ENCODE measurements around the gene ASPSCR1.

ASPSCR1 gene

DNA sequence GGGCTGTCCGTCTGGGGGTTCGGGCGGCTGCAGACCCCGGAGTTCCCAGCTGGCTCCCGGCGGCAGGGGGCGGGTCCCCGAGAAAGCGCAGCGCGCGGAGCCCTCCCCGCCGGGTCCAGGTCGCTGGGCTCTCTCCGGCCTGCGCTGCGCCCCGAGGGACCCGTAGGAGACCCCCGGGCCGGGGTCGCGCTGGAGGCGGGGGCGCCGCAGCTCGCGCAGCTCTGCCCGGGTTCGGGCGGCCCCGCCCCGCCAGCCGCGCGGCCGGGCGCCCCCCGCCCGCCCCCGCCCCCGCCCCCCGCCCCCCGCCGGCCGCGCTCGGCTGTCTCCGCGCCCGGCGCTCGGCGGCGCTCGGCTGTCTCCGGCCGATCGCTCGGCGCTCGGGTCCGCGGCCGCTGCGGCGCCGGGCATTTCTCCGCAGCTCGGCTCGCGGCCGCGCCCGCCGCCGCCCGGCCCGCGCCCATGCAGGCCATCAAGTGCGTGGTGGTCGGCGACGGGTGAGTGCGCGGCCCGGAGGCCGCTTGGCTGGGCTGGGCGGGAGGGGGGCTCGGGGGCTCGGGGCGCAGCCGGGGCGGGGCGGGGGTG lies 54.0 kb downstream of the ASPSCR1 start, which contains the start of gene RAC3:
Gene RAC3, plus strand, starts transcription at position 376 of the 582 bp plus-strand sequence. Its CDS starts 84 bp downstream, at position 460.
- H4K91ac ChIP-seq (ENCODE audit: low read length) = peak within 1 kb of the TSS; percentile 57
- H2BK15ac ChIP-seq (ENCODE audit: low read depth, poor library complexity, severe bottlenecking) = peak within 1 kb of the TSS; percentile 84
- H2AK5ac ChIP-seq (ENCODE audit: low read length, severe bottlenecking) = no peak within 1 kb of the TSS
- peaks cover 0 to 59% of the 10 kb centered on the region in 2 experiments for H3K36me3 ChIP-seq (ENCODE audit: control insufficient read depth in 1 of 2, insufficient read depth in 2 of 2, low read depth in 1 of 2, low read length in 2 of 2)
- H3K4ac ChIP-seq (ENCODE audit: low read depth in 1 of 2, low read length in 2 of 2) = peak within 1 kb of the TSS; percentile 60 to 68
- H3K9ac ChIP-seq (ENCODE audit: low read length) = peak within 1 kb of the TSS; percentile 38
- H3K14ac ChIP-seq (ENCODE audit: low read length in 2 of 2) = peak within 1 kb of the TSS in 1 of 2 experiments; percentile 80
- H3K4me3 ChIP-seq (ENCODE audit: insufficient read depth in 1 of 2, low read depth in 1 of 2, low read length in 2 of 2) = peak within 1 kb of the TSS; percentile 64 to 79
- DNase-seq = peak; percentile 39
- peak within 1 kb of the TSS in 1 of 2 experiments; percentile 86 for H2BK12ac ChIP-seq (ENCODE audit: low read length in 2 of 2)
- H3K27me3 ChIP-seq (ENCODE audit: control insufficient read depth in 1 of 2, insufficient read depth in 1 of 2, low read length in 2 of 2) = peaks cover 0 to 12% of the 10 kb centered on the region in 2 experiments
- H2AFZ ChIP-seq (ENCODE audit: low read depth, low read length) = peak within 1 kb of the TSS; percentile 88
- peak within 1 kb of the TSS; percentile 96 for H3K4me2 ChIP-seq (ENCODE audit: low read length, poor library complexity, severe bottlenecking)
- H3K18ac ChIP-seq (ENCODE audit: low read depth in 1 of 2, low read length in 2 of 2) = peak within 1 kb of the TSS; percentile 52 to 78
- WGBS = 0% methylated on average over 29 of the region's 96 CpGs
- no peak within 1 kb of the TSS for H3K23ac ChIP-seq (ENCODE audit: low read length in 2 of 2)
- H4K8ac ChIP-seq (ENCODE audit: low read length) = peak within 1 kb of the TSS; percentile 64
- H3K79me1 ChIP-seq (replicated peaks; ENCODE audit: low read length, poor library complexity, severe bottlenecking) = peaks cover 13% of the 10 kb centered on the region
- H3K27ac ChIP-seq (ENCODE audit: low read length, poor library complexity, severe bottlenecking) = no peak within 1 kb of the TSS
- no peak within 1 kb of the TSS for H2BK5ac ChIP-seq (ENCODE audit: low read depth, low read length, poor library complexity, severe bottlenecking)
- no peaks in the 10 kb centered on the region for H3K9me3 ChIP-seq (ENCODE audit: control insufficient read depth, low read length)
- H2BK120ac ChIP-seq (ENCODE audit: low read depth, low read length) = peak within 1 kb of the TSS; percentile 67
- H3K4me1 ChIP-seq (ENCODE audit: control insufficient read depth, insufficient read depth, low read depth, low read length) = peaks cover 24% of the 10 kb centered on the region

DNA sequence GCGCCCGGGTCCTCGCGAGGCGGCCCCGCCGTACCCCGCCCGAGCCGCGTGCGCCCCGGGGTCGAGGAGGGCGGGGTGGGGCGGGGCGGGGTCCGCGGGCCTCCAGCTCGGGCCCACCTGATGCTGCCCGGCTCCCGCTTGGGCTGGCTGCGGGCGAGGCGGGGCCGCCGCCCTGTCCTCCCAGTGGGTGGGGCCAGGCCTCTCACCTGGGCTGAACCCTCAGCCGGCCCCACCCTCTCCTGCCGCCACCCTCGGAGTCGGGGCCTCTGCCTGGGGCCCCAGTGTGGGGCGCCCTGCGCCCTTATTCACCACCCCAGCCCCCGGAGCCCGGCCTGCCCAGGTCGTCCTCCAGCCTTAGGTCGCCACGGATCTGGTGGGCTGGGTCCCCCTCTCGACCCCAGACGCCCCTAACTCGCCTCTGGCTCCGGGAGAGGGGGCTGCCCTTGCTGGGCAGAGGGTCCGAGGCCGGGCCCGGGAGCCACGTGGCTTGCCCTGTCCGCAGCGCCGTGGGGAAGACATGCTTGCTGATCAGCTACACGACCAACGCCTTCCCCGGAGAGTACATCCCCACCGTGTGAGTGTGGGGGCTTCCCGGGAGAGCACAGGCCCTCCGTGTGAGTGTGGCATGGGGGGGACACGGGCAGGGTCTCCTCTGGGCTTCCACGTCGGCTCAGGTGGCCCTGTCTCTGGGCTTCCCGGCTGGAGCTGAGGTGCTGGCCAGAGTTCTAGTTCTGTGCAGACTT lies 54.6 kb downstream of the ASPSCR1 start:
- peak; percentile 13 for DNase-seq
- peak overlapping the region; percentile 62 for H2AFZ ChIP-seq (ENCODE audit: low read depth, low read length)
- peak overlapping the region; percentile 60 to 68 for H3K4ac ChIP-seq (ENCODE audit: low read depth in 1 of 2, low read length in 2 of 2)
- H3K18ac ChIP-seq (ENCODE audit: low read depth in 1 of 2, low read length in 2 of 2) = peak overlapping the region; percentile 52 to 78
- no peak overlapping the region for H2BK5ac ChIP-seq (ENCODE audit: low read depth, low read length, poor library complexity, severe bottlenecking)
- peak overlapping the region; percentile 57 for H4K91ac ChIP-seq (ENCODE audit: low read length)
- no peak overlapping the region for H2BK12ac ChIP-seq (ENCODE audit: low read length in 2 of 2)
- 12% methylated on average over 32 of the region's 59 CpGs for WGBS
- H3K4me3 ChIP-seq (ENCODE audit: insufficient read depth in 1 of 2, low read depth in 1 of 2, low read length in 2 of 2) = peak overlapping the region; percentile 64 to 66
- H2BK15ac ChIP-seq (ENCODE audit: low read depth, poor library complexity, severe bottlenecking) = peak overlapping the region; percentile 84
- peaks cover 29% of the 10 kb centered on the region for H3K4me1 ChIP-seq (ENCODE audit: control insufficient read depth, insufficient read depth, low read depth, low read length)
- peak overlapping the region; percentile 38 for H3K9ac ChIP-seq (ENCODE audit: low read length)
- H3K27ac ChIP-seq (ENCODE audit: low read length, poor library complexity, severe bottlenecking) = no peak overlapping the region
- H3K36me3 ChIP-seq (ENCODE audit: control insufficient read depth in 1 of 2, insufficient read depth in 2 of 2, low read depth in 1 of 2, low read length in 2 of 2) = peaks cover 0 to 55% of the 10 kb centered on the region in 2 experiments
- H2AK5ac ChIP-seq (ENCODE audit: low read length, severe bottlenecking) = no peak overlapping the region
- H3K14ac ChIP-seq (ENCODE audit: low read length in 2 of 2) = peak overlapping the region in 1 of 2 experiments; percentile 80
- no peaks in the 10 kb centered on the region for H3K9me3 ChIP-seq (ENCODE audit: control insufficient read depth, low read length)
- peaks cover 15% of the 10 kb centered on the region for H3K79me1 ChIP-seq (replicated peaks; ENCODE audit: low read length, poor library complexity, severe bottlenecking)
- H2BK120ac ChIP-seq (ENCODE audit: low read depth, low read length) = peak overlapping the region; percentile 66
- peak overlapping the region; percentile 94 for H3K4me2 ChIP-seq (ENCODE audit: low read length, poor library complexity, severe bottlenecking)
- no peak overlapping the region for H3K23ac ChIP-seq (ENCODE audit: low read length in 2 of 2)
- H4K8ac ChIP-seq (ENCODE audit: low read length) = peak overlapping the region; percentile 19
- peaks cover 0 to 12% of the 10 kb centered on the region in 2 experiments for H3K27me3 ChIP-seq (ENCODE audit: control insufficient read depth in 1 of 2, insufficient read depth in 1 of 2, low read length in 2 of 2)

GRCh38 chr17:82033359-82034085 lies 56.1 kb downstream of the ASPSCR1 start:
- H2BK12ac ChIP-seq (ENCODE audit: low read length in 2 of 2) = no peak overlapping the region

More at GRCh38 chr17:82033359-82034085, 56.1 kb downstream of the ASPSCR1 start:
- DNase-seq = no peak
- Histone ChIP-seq H4K91ac (ENCODE audit: low read length) (peak overlapping the region; percentile 53), H3K4me2 (ENCODE audit: low read length, poor library complexity, severe bottlenecking) (no peak overlapping the region), H3K4me1 (ENCODE audit: control insufficient read depth, insufficient read depth, low read depth, low read length) (peaks cover 29% of the 10 kb centered on the region), H3K14ac (ENCODE audit: low read length in 2 of 2) (no peak overlapping the region), H2AK5ac (ENCODE audit: low read length, severe bottlenecking) (no peak overlapping the region), H3K9me3 (ENCODE audit: control insufficient read depth, low read length) (no peaks in the 10 kb centered on the region), H3K27ac (ENCODE audit: low read length, poor library complexity, severe bottlenecking) (no peak overlapping the region), H4K8ac (ENCODE audit: low read length) (no peak overlapping the region), H3K36me3 (ENCODE audit: control insufficient read depth in 1 of 2, insufficient read depth in 2 of 2, low read depth in 1 of 2, low read length in 2 of 2) (peaks cover 0 to 40% of the 10 kb centered on the region in 2 experiments), H3K18ac (ENCODE audit: low read depth in 1 of 2, low read length in 2 of 2) (no peak overlapping the region), H3K4me3 (ENCODE audit: insufficient read depth in 1 of 2, low read depth in 1 of 2, low read length in 2 of 2) (no peak overlapping the region), H3K4ac (ENCODE audit: low read depth in 1 of 2, low read length in 2 of 2) (no peak overlapping the region), H3K9ac (ENCODE audit: low read length) (no peak overlapping the region), H2AFZ (ENCODE audit: low read depth, low read length) (no peak overlapping the region), H3K79me1 (replicated peaks; ENCODE audit: low read length, poor library complexity, severe bottlenecking) (peaks cover 15% of the 10 kb centered on the region), H2BK5ac (ENCODE audit: low read depth, low read length, poor library complexity, severe bottlenecking) (no peak overlapping the region), H3K27me3 (ENCODE audit: control insufficient read depth in 1 of 2, insufficient read depth in 1 of 2, low read length in 2 of 2) (peaks cover 0 to 12% of the 10 kb centered on the region in 2 experiments), H2BK15ac (ENCODE audit: low read depth, poor library complexity, severe bottlenecking) (no peak overlapping the region), H2BK120ac (ENCODE audit: low read depth, low read length) (no peak overlapping the region), H3K23ac (ENCODE audit: low read length in 2 of 2) (no peak overlapping the region)
- 95% methylated on average over 37 of the region's 38 CpGs for WGBS

Measured in mesenchymal stem cell (in vitro differentiated cells and primary cell).